Activated naive CD8-positive, alpha-beta T cell treated with anti-CD3 and anti-CD28 coated beads for 36 hours (primary cell): ENCODE data around the gene CHTOP. TPM values are rescaled to one million over a fixed set of nuclear protein-coding genes. Genes with fewer than 3 reads are reported as not detected.
"Not testable (repeated sequence)": the region's sequence is repeated elsewhere in the genome, so short reads cannot be mapped to it uniquely, and the experiment has no call there.

ENCODE experiments used
- DNase-seq: peaks from one replicate; pipeline ENCODE4 v3.0.0; 2021
- H3K27ac Mint-ChIP-seq: one replicate; pipeline ENCODE4 v1.8.0; 2022; ENCODE audit warnings: mild to moderate bottlenecking, moderate library complexity, mixed read lengths
- H3K27me3 Mint-ChIP-seq: one replicate; pipeline ENCODE4 v1.8.0; 2022; ENCODE audit warnings: mild to moderate bottlenecking, mixed read lengths
- H3K36me3 Mint-ChIP-seq: one replicate; pipeline ENCODE4 v1.8.0; 2021; ENCODE audit warnings: mild to moderate bottlenecking, mixed read lengths
- H3K4me1 Mint-ChIP-seq: one replicate; pipeline ENCODE4 v1.8.0; 2021; ENCODE audit warnings: mixed read lengths
- H3K4me3 Mint-ChIP-seq: one replicate; pipeline ENCODE4 v1.8.0; 2022; ENCODE audit warnings: mild to moderate bottlenecking, moderate library complexity, mixed read lengths
- H3K9me3 Mint-ChIP-seq: one replicate; pipeline ENCODE4 v1.8.0; 2022; ENCODE audit warnings: mixed read lengths
- total RNA-seq, 2 experiments: library from RNA; stranded (reverse); gene quantifications; one replicate each; pipeline ENCODE4 v1.2.3, GENCODE V29; 2021

CHTOP gene
- total RNA-seq, 2 experiments from 2014 or later = 94.3 to 98.1 TPM

DNA sequence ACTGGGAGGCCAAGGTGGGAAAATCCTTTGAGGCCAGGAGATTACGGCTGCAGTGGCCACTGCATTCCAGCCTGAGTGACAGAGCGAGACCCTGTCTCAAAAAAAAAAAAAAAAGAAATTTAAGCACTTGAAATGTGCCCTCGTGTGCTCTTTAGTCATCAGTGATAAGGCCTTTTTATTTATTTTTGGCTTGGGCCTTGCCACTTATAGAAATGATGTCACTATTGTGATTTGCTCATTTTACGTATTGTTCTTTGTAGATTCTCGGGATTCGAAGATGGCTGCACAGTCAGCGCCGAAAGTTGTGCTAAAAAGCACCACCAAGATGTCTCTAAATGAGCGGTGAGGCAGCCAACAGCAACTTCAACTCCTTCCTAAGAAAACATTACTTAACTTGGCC is 2.4 kb downstream of the CHTOP start:
- Mint-ChIP-seq H3K27ac (peak overlapping the region; percentile 97), H3K4me1 (peaks cover 31% of the 10 kb centered on the region), H3K36me3 (peaks cover 49% of the 10 kb centered on the region), H3K4me3 (peak overlapping the region; percentile 94), H3K27me3 (no peaks in the 10 kb centered on the region), H3K9me3 (no peaks in the 10 kb centered on the region)
- DNase-seq = no peak

- DNase-seq = no peak
- Mint-ChIP-seq H3K4me3 (no peak overlapping the region), H3K27me3 (no peaks in the 10 kb centered on the region), H3K9me3 (no peaks in the 10 kb centered on the region), H3K36me3 (peaks cover 59% of the 10 kb centered on the region), H3K4me1 (peaks cover 31% of the 10 kb centered on the region), H3K27ac (no peak overlapping the region)
These were observed 4.4 kb downstream of the CHTOP start for GRCh38 chr1:153638261-153638660.

GRCh38 chr1:153639280-153639679 is 5.4 kb downstream of the CHTOP start:
- H3K27ac Mint-ChIP-seq = no peak overlapping the region
- peaks cover 62% of the 10 kb centered on the region for H3K36me3 Mint-ChIP-seq

DNA sequence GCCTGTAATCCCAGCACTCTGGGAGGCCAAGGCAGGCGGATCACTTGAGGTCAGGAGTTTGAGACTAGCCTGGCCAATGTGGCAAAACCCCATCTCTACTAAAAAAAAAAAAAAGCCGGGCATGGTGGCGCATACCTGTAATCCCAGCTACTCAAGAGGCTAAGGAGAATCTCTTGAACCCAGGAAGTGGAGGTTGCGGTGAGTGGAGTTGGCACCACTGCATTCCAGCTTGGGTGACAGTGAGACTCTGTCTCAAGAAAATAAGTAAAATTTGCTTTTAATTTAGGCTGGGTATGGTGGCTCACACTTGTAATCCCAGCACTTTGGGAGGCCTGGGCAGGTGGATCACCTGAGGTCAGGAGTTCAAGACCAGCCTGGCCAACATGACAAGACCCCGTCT is 6.3 kb downstream of the CHTOP start:
- not testable (repeated sequence) for H3K27ac Mint-ChIP-seq, DNase-seq, H3K27me3 Mint-ChIP-seq, H3K4me3 Mint-ChIP-seq, H3K9me3 Mint-ChIP-seq
- Mint-ChIP-seq H3K4me1 (peaks cover 37% of the 10 kb centered on the region), H3K36me3 (peaks cover 63% of the 10 kb centered on the region)

More at GRCh38 chr1:153639280-153639679, 5.4 kb downstream of the CHTOP start:
- no peak for DNase-seq
- no peaks in the 10 kb centered on the region for H3K9me3 Mint-ChIP-seq
- H3K27me3 Mint-ChIP-seq = no peaks in the 10 kb centered on the region
- H3K4me1 Mint-ChIP-seq = peaks cover 36% of the 10 kb centered on the region
- no peak overlapping the region for H3K4me3 Mint-ChIP-seq

GRCh38 chr1:153640861-153641260 is 7.0 kb downstream of the CHTOP start:
- H3K27me3 Mint-ChIP-seq = no peaks in the 10 kb centered on the region
- no peak overlapping the region for H3K27ac Mint-ChIP-seq
- H3K4me3 Mint-ChIP-seq = no peak overlapping the region
- no peaks in the 10 kb centered on the region for H3K9me3 Mint-ChIP-seq
- H3K36me3 Mint-ChIP-seq = peaks cover 66% of the 10 kb centered on the region
- H3K4me1 Mint-ChIP-seq = peaks cover 35% of the 10 kb centered on the region
- no peak for DNase-seq

DNA sequence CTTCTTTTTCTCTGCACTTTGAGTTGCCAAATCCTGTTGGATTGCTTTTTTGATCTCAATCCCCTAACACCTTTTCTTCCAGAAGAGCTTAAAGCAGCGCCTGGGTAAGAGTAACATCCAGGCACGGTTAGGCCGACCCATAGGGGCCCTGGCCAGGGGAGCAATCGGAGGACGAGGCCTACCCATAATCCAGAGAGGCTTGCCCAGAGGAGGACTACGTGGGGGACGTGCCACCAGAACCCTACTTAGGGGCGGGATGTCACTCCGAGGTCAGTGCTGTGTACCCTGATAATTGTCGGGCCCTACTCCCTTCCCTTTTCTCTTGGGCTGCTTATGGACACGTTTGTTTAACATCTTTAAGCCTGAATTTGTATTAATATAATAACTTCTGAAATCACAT is 8.3 kb downstream of the CHTOP start:
- H3K36me3 Mint-ChIP-seq = peaks cover 64% of the 10 kb centered on the region
- no peaks in the 10 kb centered on the region for H3K9me3 Mint-ChIP-seq
- peak overlapping the region; percentile 14 for H3K27ac Mint-ChIP-seq
- peaks cover 34% of the 10 kb centered on the region for H3K4me1 Mint-ChIP-seq
- no peaks in the 10 kb centered on the region for H3K27me3 Mint-ChIP-seq
- H3K4me3 Mint-ChIP-seq = no peak overlapping the region
- no peak for DNase-seq

GRCh38 chr1:153643100-153643499 is 9.2 kb downstream of the CHTOP start:
- DNase-seq = no peak
- Mint-ChIP-seq H3K36me3 (peaks cover 64% of the 10 kb centered on the region), H3K27ac (no peak overlapping the region), H3K4me1 (peaks cover 30% of the 10 kb centered on the region), H3K9me3 (no peaks in the 10 kb centered on the region), H3K4me3 (no peak overlapping the region), H3K27me3 (no peaks in the 10 kb centered on the region)

DNA sequence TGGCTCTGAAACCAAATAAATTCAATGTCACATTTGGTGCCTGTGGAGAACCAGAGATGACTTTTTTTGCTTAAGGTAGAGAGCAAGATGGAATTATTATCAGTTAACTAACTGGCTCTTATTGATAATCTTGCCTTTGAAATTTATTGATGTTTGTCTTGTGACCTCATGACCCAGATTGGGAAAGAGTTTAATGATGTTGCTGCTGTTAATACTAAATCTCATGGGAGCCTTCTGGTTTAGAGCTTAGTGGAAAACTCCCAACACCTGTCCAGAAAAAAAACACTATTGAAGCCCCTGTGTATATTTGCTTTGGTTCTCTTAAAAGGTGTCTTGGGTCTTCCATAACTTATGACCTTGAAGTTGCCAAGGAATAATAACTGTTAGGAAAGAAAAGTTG is 9.9 kb downstream of the CHTOP start:
- Mint-ChIP-seq H3K36me3 (peaks cover 64% of the 10 kb centered on the region), H3K27me3 (no peaks in the 10 kb centered on the region), H3K4me1 (peaks cover 32% of the 10 kb centered on the region), H3K9me3 (no peaks in the 10 kb centered on the region), H3K27ac (no peak overlapping the region), H3K4me3 (no peak overlapping the region)
- DNase-seq = no peak

GRCh38 chr1:153646672-153647345 is 12.9 kb downstream of the CHTOP start:
- Mint-ChIP-seq H3K9me3 (no peaks in the 10 kb centered on the region), H3K27ac (peak overlapping the region; percentile 73), H3K4me1 (peaks cover 38% of the 10 kb centered on the region), H3K36me3 (peaks cover 48% of the 10 kb centered on the region), H3K27me3 (no peaks in the 10 kb centered on the region), H3K4me3 (no peak overlapping the region)
- no peak for DNase-seq

DNA sequence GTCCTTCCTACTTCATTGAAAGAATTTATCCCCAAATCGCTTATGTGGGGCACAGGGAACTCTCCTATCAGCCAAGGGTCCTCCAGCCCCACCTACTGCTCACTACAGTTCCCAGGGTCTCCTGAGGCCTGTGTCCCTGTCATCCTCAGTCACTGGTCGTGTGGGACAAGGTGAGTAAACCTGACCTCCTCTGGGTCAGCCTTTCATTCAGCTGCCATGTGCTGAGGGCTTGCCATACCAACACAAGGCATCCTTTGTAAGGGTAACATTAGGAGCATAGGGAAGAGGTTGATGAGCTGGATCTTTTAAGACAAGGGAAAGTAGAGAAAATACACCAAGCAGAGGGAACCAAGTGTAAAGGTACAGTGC is 13.5 kb downstream of the CHTOP start:
- Mint-ChIP-seq H3K9me3 (no peaks in the 10 kb centered on the region), H3K4me3 (no peak overlapping the region), H3K36me3 (peaks cover 45% of the 10 kb centered on the region), H3K27ac (no peak overlapping the region), H3K27me3 (no peaks in the 10 kb centered on the region), H3K4me1 (peaks cover 34% of the 10 kb centered on the region)
- no peak for DNase-seq

GRCh38 chr1:153648000-153648643 is 14.3 kb downstream of the CHTOP start:
- H3K9me3 Mint-ChIP-seq = no peaks in the 10 kb centered on the region
- peaks cover 39% of the 10 kb centered on the region for H3K36me3 Mint-ChIP-seq
- no peak for DNase-seq
- no peak overlapping the region for H3K4me3 Mint-ChIP-seq
- H3K4me1 Mint-ChIP-seq = peaks cover 36% of the 10 kb centered on the region
- H3K27ac Mint-ChIP-seq = peak overlapping the region; percentile 65
- no peaks in the 10 kb centered on the region for H3K27me3 Mint-ChIP-seq

DNA sequence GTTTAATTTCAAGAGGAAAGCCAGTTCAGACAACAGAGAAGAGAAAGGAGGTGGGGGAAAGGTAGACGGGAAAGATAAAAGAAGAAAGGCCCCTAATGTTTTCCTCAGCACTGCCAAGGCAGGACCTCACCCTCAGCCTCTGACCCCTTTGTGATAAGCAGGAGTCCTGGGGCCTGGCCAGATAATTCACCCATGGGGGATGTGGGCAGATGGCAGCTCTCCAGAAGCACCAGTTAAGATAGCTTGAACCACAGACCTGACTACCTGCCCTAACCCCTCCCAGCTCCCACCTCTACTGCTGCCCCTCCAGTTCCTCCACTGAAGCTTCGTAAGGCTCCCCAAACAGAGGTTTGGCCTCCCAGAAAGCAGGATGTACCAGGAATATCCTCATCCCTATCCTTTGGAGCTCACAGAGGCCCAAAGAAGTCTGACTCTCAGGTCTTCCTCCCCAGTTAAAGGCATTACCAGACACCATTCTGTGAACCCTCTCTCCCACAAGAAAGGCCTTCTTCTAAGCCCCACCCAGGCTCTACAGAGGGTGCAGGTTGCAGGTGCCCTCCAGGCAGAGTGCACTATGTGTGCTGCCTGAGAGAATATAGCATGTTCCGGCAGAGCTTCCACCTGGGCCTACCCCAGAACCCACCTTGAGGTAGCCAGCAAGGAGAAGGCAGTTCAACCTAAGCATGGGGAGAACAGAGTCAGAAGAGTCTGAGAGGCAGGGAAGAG is 15.4 kb downstream of the CHTOP start:
- DNase-seq = no peak
- Mint-ChIP-seq H3K4me1 (peaks cover 30% of the 10 kb centered on the region), H3K4me3 (peak overlapping the region; percentile 33), H3K27ac (peak overlapping the region; percentile 81), H3K9me3 (no peaks in the 10 kb centered on the region), H3K27me3 (no peaks in the 10 kb centered on the region), H3K36me3 (peaks cover 30% of the 10 kb centered on the region)

- Mint-ChIP-seq H3K9me3 (no peaks in the 10 kb centered on the region), H3K27ac (peak overlapping the region; percentile 81), H3K4me3 (no peak overlapping the region), H3K27me3 (no peaks in the 10 kb centered on the region), H3K36me3 (peaks cover 26% of the 10 kb centered on the region), H3K4me1 (peaks cover 29% of the 10 kb centered on the region)
- DNase-seq = no peak
These were observed 16.0 kb downstream of the CHTOP start for GRCh38 chr1:153649863-153650235.

- Mint-ChIP-seq H3K27ac (no peak overlapping the region), H3K4me3 (no peak overlapping the region), H3K9me3 (no peaks in the 10 kb centered on the region), H3K36me3 (peaks cover 9% of the 10 kb centered on the region), H3K4me1 (peaks cover 23% of the 10 kb centered on the region), H3K27me3 (no peaks in the 10 kb centered on the region)
- DNase-seq = no peak
These were observed 17.9 kb downstream of the CHTOP start for GRCh38 chr1:153651771-153652170.

- no peak overlapping the region for H3K27ac Mint-ChIP-seq
- H3K4me3 Mint-ChIP-seq = no peak overlapping the region
- no peaks in the 10 kb centered on the region for H3K9me3 Mint-ChIP-seq
- DNase-seq = no peak
- peaks cover 21% of the 10 kb centered on the region for H3K4me1 Mint-ChIP-seq
- H3K36me3 Mint-ChIP-seq = peaks cover under 1% of the 10 kb centered on the region
- H3K27me3 Mint-ChIP-seq = no peaks in the 10 kb centered on the region
These were observed 19.1 kb downstream of the CHTOP start for GRCh38 chr1:153652805-153653500.
